NCI-H1694 (cell line): ENCODE results near the gene NUCKS1.
A peak's percentile ranks its signal among the peaks of the same experiment; 100 is the strongest.

Source experiments
- DNase-seq: peaks from one replicate; lab custom pipeline; 2025; lab: John Stamatoyannopoulos, UW

NUCKS1 gene

DNA sequence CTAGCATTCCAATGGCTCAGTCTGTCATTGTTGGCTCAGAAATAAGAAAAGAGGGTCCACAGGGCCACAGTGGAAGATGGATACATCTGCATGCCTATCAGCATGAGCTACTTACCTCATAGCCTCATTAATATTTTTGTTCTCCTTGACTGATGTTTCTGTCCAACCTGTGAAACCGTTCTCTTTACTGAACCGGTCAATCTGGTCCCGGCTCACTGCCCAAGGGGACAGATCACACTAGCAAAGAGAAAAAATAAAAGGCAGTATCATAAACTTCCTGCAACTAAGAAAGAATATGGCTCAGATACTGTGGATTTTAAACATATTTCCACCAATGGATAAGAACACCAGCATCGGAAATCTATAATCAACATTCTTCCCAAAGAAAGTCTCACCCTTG is 20.6 kb upstream of the NUCKS1 start:
- DNase-seq = no peak

DNA sequence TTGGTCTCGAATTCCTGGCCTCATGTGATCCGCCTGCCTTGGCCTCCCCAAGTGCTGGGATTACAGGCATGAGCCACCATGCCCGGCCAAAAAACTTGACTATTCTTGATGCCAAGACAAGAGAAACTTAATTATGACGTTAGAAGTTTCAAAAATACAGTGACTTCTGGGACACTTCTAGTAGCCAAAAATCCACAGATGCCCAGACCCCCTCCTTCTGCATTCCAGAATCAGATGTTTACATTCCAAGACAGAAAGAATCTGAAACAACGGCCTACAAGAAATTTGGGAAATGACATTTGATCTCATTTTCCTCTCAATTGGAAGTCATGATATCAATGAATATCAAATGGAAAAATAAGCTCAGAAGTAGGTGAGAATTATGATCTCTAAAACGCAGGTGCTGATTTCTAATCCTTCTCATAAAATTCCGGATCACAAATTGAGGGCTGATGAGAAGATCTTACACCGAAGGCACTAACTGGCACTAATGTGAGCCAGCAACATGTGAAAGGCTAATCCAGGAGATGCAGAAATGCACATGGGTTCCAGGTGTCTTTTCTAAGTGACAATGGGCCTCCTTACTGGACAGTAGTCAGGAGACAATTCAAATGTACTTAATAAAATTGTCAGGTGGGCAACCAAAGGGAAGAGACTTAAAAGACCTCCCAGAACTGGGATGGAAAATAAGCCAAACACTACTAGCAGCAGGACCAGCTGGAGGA is 19.8 kb upstream of the NUCKS1 start:
- no peak for DNase-seq

DNA sequence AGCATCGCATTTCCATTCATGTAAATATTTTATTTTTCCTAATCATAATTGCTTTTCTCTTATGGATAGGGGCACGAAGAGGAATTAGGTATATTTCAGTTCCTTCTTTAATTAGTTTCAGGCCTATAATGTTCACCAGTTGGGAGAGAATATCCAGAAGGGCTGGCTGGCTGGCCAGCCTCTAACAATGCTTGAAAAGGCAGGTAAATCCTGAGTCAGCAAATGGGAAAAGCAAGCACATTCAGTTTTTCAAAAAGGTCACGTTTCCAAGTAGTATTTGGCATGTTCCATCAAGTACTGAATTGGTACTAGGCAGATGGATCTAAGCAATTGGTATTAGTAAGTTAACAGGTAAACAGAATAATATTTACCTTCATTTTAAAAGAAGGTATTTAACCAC is 17.3 kb upstream of the NUCKS1 start:
- DNase-seq = no peak

DNA sequence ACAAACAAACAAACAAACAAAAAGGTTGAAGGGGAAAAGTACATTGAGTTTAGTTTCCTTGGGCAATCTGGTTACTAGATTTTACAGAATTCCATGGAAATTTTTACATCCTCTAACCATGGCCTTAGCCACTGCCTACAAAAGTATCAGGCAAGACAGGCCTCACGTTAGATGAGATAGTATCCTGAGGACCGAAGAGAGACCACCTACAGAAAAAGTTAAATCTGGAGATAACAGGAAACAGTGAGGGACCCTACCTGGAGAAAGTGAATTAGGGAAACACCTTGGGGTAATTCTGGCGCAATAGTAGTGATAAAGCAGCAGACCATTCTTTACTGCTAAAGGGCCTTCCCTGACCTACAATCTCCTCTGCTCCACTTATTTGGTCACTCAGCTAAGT is 16.6 kb upstream of the NUCKS1 start:
- no peak for DNase-seq

DNA sequence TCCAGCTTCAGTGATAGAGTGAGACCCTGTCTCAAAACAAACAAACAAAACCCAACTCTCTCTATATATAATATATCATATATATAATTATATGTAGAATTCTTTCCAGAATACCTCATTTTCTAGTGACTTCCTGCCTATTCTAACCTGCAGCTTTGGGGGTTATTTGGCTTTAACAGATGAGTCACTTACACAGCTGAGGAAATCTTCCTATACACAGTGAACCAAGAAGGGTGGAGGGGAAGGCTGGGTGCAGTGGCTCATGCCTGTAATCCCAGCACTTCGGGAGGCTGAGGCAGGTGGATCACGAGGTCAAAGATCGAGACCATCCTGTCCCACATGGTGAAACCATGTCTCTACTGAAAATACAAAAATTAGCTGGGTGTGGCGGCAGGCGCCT is 16.1 kb upstream of the NUCKS1 start:
- no peak for DNase-seq

DNA sequence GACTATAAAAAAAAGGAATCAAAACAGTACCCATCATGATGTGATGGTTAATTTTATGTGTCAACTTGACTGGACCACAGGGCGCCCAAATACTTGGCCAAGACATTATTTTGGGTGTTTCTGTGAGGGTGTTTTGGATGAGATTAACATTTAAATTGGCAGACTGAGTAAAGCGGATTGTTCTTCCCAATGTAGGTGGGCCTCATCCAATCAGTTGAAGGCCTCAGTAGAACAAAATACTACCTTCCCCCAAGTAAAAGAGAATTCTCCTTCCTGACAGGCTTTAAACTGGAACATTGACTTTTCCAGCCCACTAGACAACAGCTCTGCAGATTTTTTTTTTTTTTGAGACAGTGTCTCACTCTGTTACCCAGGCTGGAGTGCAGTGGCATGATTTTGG is 14.6 kb upstream of the NUCKS1 start:
- no peak for DNase-seq

DNA sequence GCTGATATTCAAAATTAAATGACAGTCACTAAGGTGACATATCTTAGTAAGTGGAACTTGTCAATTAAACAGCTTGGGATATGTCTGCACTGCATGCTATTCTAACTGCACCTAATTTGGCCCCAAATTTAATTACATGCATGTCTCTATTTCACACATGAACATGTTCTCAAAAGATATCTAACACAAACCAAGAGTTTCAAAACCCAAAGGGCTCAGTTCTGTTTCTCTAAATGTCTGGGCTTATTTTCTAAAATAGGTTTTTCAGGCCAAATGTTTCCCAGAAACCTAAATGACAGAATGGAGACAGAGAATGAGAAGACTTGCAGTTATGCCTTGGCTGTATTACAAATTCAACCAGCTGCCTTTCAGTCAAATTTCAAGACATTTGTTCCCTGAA is 14.0 kb upstream of the NUCKS1 start:
- DNase-seq = no peak

DNA sequence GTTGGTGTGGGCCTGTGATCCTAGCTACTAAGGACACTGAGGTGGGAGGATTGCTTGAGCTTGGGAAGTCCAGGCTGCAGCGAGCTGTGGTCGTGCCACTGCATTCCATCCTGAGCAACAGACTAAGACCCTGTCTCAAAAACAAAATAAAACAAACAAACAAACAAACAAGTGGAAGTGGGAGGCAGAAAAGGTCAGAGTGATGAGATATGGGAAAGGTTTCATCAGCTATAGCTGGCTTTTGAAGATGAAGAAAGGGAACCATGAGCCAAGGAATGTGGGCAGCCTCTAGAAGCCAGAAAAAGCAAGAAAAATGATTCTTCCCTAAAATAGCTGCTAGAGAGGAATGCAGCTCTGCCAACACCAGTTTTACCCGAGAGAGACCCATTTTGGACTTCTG is 10.6 kb upstream of the NUCKS1 start:
- DNase-seq = no peak

DNA sequence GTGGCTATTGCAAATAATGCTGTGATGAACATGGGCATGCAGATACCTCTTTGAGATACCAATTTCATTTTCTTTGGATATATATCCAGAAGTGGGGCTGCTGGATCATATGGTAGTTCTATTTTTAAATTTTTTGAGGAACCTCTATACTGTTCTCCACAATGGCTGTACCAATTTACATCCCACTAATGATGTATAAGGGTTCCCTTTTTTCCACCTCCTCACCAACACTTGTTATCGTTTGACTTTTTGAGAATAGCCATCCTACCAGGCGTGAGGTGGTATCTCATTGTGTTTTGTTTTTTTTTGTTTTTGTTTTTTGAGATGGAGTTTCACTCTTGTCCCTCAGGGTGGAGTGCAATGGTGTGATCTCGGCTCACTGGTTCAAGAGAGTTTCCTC is 6.6 kb upstream of the NUCKS1 start:
- DNase-seq = no peak

DNA sequence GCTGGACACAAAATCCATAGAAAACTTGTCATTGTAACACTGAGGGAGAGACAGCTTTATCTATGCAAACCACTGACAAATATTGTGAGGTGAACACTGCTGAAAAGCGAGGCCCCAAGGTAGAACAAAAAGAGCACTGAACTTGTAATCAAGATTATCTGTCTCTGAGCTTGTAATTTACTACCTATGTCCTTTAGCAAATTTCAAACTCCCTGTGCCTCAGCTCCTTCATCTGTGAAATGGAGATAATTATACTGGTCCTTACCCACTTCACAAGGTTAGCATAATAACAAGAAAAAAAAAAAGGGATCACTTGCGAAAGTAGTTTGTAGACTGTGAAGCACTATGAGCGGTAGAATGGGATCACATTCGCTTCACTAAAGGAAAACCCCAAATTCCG is 4.9 kb upstream of the NUCKS1 start:
- no peak for DNase-seq

DNA sequence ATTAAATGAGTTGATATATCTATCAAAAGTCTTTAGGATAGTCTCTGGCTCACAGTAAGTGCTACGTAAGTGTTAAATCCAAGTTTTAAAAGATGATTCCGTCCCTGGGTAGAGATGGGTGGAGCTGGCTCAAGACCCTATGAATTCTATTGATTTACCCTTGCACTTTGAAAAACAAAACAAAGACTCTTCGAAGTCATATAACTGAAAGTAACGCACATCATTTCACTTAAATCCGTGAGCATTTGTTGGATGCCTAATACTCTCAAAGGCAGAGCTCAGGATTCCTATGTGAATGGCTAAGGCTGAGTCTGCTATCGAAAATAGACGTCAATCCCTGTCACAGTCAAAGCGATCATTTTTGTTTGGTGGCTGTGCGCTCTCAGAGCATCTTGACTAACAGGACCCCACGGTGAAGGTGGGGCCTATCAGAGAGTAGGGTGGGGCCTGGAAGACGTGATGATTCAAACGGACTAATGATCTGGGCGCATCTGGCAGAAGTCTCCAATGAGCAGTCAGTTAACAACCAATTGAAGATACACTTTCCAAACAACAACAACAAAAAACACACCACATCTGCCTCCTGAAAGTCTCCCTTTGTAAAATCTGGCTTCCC is 1.2 kb upstream of the NUCKS1 start:
- no peak for DNase-seq

DNA sequence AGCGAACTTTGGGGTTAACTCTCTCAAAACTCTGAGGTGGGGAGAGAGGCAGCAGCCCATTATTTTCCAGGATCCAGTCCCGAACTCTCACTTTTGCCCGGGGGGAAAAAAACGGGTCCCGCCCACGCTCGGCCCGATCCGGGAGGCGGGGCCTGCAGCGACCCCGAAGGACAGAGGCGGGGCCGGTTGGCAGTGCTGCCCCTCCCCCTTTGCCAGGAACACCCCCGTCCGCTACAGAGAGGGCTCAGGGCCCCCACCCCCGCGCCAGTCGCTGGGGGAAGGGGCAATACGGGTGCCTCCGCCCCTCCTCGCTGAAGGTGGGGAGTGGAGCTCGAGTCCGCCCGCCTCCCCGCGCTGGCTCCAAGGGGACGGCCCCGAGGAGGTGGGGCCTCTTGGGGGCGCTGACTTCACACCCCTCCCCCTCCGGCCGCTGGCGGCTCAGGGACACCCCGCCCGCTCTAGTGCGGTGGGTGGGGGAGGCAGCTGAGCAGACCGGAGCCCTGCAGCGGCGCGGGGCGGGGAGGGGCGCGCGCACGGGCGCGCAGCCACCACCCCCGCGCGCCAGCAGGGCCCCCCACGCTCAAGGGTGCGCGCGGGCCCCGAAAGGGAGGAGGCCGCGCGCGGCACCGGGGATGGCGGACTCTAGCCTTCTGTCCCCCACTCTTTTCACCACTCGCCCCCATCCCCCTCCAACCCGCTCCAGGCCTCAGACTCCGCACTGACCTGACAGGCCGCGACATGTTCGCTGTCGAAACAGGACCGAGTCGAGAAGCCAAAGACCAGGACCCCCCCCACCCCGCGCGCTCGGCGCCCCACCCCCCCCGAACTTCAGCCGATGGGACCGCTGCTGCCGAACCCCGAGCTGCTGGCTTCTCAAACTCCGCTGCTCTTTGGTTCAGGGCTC is 496 bp downstream of the NUCKS1 start:
- peak; percentile 88 for DNase-seq

DNA sequence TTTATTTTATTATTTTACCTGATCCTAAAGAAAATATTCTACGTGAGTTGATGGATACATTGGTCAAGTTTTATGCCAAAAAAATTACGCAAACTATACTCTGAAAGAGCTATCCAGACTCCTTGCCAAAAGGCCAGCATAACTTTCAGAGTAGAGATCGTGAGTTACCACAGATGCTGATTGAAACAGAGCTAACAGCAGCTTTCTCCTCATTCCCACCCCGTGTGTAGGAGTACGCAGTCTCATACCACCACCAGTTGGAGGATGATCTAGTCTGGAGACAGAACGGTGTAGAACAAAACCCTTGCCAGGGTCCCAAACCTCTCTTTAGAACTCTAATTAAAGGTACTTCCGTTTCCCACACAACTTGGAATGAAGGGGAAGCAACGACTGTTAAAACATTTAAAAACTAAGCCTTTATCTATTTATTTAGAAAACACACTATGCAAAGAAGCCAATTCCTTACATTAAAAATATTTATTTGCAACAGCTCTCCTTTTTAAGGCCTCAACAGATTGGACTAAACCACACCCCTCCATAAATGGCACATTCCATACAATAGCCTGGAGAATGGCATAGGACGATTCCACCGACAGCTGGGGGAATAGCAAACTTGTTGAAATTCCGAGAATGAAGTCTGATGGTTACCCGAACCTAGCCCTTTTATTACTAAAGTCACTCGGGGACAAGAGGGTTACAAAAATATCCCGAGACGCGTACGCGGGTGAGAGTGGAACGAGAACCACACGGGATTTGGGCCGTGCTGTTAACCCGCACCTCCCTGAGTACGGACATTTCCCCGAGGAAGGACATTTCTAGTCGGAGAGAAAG is 1.4 kb downstream of the NUCKS1 start:
- DNase-seq = peak; percentile 54

DNA sequence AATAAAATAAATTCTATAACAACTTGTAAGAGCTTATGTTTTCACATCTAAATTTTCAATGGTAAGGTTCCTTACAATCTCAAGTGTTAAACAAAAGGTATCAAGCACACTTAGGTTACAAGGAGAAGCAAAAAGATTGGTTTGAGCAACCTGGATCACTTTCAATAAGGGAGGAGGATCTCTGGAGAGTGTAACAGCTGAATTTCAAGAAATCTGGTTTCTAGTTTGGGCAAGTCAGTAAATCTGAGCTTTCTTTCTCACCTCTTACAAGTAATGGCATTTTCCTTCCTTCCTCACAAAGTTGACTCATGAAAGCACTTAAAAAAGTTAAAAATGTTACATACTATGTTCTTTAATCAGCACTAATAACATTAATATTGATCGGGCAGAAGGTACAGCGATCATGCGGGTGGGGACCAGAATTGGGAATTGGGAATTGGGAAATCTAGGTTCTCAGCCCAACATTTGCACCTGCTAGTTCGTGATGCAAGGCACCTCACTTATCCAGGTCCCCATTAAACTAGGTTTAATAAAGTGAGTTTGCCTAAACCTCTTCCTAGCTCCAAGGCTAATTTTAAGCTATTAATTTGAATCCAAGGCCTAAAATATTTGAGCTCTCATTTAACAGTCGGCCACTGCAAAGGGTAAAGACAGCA is 3.1 kb downstream of the NUCKS1 start:
- no peak for DNase-seq

DNA sequence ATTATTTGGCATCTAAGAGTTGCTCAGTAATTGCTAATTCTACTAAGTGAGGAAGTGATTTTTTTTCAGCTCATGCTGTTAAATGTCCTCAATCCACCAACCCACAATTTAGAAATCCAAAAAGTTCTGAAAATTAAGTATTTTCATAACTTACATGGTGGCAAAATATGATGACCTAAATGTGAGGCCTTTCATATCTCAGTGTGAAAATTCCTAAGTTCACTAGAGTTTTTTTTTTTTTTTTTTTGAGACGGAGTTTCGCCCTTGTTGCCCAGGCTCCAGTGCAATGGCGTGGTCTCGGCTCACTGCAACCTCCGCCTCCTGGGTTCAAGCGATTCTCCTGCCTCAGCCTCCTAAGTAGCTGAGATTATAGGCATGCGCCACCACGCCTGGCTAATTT is 5.6 kb downstream of the NUCKS1 start:
- DNase-seq = no peak

DNA sequence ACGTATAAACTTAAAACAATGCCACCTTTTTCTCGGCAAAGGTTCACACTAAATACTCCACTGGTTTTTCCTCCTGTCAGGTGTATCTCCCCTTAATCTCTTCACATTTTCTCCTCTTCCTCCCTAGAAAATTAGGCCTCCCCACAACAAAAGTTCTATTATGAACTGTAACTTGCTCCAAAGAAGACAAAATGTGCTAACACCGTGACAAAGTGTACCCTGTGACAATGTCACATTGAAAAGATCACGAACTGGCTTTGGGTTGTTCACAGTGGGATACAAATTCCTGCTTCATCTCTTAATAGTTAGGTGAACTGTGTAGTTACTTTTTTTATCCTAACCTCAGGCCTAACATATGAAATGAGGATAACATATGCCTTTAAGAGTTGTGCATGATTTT is 6.0 kb downstream of the NUCKS1 start:
- DNase-seq = no peak

DNA sequence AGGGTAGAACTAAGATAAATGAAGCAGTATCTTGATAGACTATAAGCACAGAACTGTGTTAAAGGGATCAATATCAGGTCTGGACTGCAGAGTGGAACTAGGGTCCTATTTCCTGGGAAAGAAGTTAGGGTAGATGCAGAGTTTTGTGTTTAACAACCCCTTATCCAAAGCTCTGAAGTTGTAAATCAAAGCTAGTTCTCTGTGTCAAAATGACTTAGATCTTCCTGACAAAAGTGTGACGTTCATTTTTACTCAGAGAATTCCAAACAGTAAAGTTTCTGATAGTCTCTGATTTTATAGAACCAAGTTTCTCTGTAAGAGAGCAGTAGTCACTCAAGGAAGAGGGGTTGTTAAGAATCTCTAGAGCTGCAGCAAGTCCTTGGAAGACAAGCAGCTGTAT is 8.3 kb downstream of the NUCKS1 start:
- no peak for DNase-seq

DNA sequence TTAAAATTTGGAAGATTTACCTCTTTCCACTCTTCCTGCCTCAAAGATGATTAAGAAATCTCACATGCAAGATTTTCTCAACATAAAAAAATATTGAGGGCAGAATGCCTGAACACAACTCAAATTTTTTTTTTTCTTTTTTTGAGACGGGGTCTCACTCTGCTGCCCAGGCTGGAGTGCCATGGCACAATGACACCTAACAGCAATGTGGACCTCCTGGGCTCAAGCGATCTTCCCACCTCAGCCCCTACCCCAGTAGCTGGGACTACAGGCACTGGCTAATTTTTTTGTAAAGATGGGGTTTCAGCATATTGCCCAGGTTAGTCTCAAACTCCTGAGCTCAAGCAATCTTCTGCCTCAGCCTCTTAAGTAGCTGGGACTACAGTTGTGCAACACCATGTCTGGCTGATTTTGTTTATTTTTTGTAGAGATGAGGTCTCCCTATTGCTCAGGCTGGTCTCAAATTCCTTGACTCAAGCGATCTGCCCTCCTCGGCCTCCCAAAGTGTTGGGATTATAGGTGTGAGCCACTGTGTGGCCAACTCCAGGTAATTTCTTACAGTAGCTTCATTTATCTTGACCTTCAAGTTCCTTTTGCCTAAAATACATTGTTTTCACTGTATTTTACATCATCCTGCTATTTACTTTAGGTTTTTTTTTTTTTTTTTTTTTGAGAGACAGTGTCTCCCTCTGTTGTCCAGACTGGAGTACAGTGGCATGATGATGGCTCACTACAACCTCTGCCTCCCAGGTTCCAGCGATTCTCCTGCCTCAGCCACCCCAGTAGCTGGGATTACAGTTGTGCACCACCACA is 10.4 kb downstream of the NUCKS1 start:
- no peak for DNase-seq

DNA sequence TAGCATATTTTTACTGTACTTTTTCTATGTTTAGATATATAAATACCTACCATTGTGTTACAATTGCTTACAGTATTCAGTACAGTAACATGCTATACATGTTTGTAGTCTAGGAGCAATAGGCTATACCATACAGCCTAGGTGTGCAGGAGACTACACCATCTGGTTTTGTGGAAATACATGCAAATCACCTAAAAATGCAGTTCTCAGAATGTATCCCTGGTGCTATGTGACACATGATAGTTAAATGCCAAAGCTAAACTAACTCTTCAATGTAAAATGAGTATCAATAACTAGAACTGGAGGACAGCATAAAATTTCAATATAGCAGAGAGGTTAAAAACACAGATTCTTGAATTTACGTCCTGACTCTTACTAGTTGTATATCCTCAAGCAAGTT is 14.8 kb downstream of the NUCKS1 start:
- no peak for DNase-seq

DNA sequence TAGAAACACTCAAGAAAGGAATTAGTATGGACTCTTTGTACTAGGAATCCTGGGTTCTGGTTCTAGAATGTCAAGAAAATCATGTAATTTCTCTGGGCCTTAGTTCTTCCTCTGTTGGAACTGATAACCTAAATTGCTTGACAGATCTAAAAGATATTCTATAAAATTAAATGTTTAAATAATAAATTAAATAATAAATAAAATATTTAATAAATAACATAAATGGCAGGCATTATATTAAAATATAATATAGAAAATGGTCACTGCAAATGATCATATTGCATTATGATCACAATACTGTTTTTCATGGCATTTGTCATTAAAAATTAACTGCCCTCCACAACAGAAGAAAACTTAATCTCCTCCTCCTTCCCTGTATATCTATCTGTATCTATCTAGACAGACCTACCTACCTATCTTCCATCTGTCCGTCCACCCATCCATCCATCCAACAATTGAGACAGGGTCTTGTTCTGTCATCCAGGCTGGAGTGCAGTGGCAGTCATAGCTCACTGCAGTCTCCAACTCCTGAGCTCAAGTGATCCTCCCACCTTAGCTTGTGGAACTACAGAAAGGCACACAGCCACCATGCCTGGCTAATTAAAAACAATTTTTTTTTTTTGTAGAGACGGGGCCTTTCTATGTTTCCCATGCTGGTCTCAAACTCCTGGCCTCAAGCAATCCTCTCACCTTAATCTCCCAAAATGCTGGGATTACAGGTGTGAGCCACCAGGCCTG is 16.4 kb downstream of the NUCKS1 start:
- DNase-seq = no peak
